PC-3 (cell line): ENCODE measurements around the gene OR2J2. TPM values are rescaled to one million over a fixed set of nuclear protein-coding genes. Genes with fewer than 3 reads are reported as not detected.
"Not testable (repeated sequence)": the region's sequence is repeated elsewhere in the genome, so short reads cannot be mapped to it uniquely, and the experiment has no call there.

Experiments
- ATAC-seq: fragments of 200-7000 bp; cut with Tn5 transposase; 2 replicates; pipeline ENCODE4 v1.9.1; 2020; ENCODE audit warnings: mild to moderate bottlenecking, moderate library complexity
- BruUV-seq: library from RNA; stranded (reverse); fragments of 400-500 nt; replicated peaks from 2 replicates; lab custom pipeline; 2021; lab: Mats Ljungman, UMichigan
- CTCF ChIA-PET: fragments of 300-600 bp; sonication (Branson Sonifier 250); formaldehyde crosslinking; loops from one replicate; lab custom pipeline; 2022; ENCODE audit warnings: antibody characterized with exemption; lab: Charles Lee
- POLR2A ChIA-PET: fragments of 300-600 bp; sonication (Branson Sonifier 250); formaldehyde crosslinking; loops from one replicate; lab custom pipeline; 2022; ENCODE audit warnings: antibody characterized with exemption; ENCODE audit not compliant: unreplicated experiment; lab: Charles Lee
- DNase-seq: peaks from one replicate; pipeline ENCODE4 v3.0.0-alpha.2; 2015
- H2AFZ ChIP-seq: fragments of 300-600 bp; sonication (generic); 2 replicates; pipeline ENCODE4 v1.6.0; 2016; ENCODE audit warnings: antibody characterized with exemption, low read length
- H3F3A ChIP-seq: fragments of 300-600 bp; sonication (generic); one replicate; pipeline ENCODE4 v1.6.0; 2017; ENCODE audit warnings: antibody characterized with exemption, low read length, control low read depth, mild to moderate bottlenecking; ENCODE audit not compliant: unreplicated experiment
- H3K27ac ChIP-seq: fragments of 300-600 bp; sonication (generic); 2 replicates; pipeline ENCODE4 v1.5.1; 2016; ENCODE audit warnings: mild to moderate bottlenecking, low read length
- H3K27me3 ChIP-seq: fragments of 300-600 bp; sonication (generic); 2 replicates; pipeline ENCODE4 v1.6.1; 2016; ENCODE audit warnings: low read length, mixed read lengths
- H3K36me3 ChIP-seq: fragments of 300-600 bp; sonication (generic); 2 replicates; pipeline ENCODE4 v1.6.1; 2016; ENCODE audit warnings: low read depth, mixed run types, low read length, mixed read lengths
- H3K4me1 ChIP-seq: fragments of 300-600 bp; sonication (generic); 2 replicates; pipeline ENCODE4 v1.5.1; 2016; ENCODE audit warnings: low read length; ENCODE audit not compliant: insufficient read depth
- H3K4me2 ChIP-seq: fragments of 300-600 bp; sonication (generic); 2 replicates; pipeline ENCODE4 v1.6.0; 2016; ENCODE audit warnings: low read length
- H3K4me3 ChIP-seq: fragments of 300-600 bp; sonication (generic); 2 replicates; pipeline ENCODE4 v1.5.1; 2016; ENCODE audit warnings: mild to moderate bottlenecking, low read length, mixed read lengths
- H3K79me2 ChIP-seq: fragments of 300-600 bp; sonication (generic); 2 replicates; pipeline ENCODE4 v1.6.1; 2017; ENCODE audit warnings: low read length, mixed read lengths
- H3K9ac ChIP-seq: fragments of 300-600 bp; sonication (generic); 2 replicates; pipeline ENCODE4 v1.6.0; 2016; ENCODE audit warnings: mild to moderate bottlenecking, low read length
- H3K9me2 ChIP-seq: fragments of 300-600 bp; sonication (generic); replicated peaks from 2 replicates; pipeline ENCODE4 v1.6.1; 2016; ENCODE audit warnings: mixed run types, low read length, mixed read lengths
- H3K9me3 ChIP-seq: fragments of 300-600 bp; sonication (generic); 2 replicates; pipeline ENCODE4 v1.6.1; 2016; ENCODE audit warnings: low read length, mixed read lengths
- H4K20me1 ChIP-seq: fragments of 300-600 bp; sonication (generic); 2 replicates; pipeline ENCODE4 v1.6.1; 2016; ENCODE audit warnings: low read length, mixed read lengths
- EZH2 ChIP-seq: fragments of 300-600 bp; sonication (generic); IDR thresholded peaks from one replicate; pipeline ENCODE4 v1.6.1; 2017; ENCODE audit warnings: antibody characterized with exemption, mild to moderate bottlenecking, low read length; ENCODE audit not compliant: unreplicated experiment
- EZH2phosphoT487 ChIP-seq: fragments of 300-600 bp; sonication (generic); IDR thresholded peaks from 2 replicates; pipeline ENCODE4 v1.6.1; 2018; ENCODE audit warnings: mild to moderate bottlenecking, antibody characterized with exemption, low read length, borderline replicate concordance
- intact Hi-C: fragments of 100-400 bp; cut with micrococcal nuclease; formaldehyde crosslinking; loops from 2 replicates; pipeline ENCODE4 v1.9.0; 2023
- total RNA-seq: library from RNA; depleted of rRNA; stranded (reverse); fragments of >200 nt; gene quantifications from 2 replicates; pipeline ENCODE4 v1.2.3, GENCODE V29; 2014; rRNA removed
- TF ChIP-seq, protein P1 (sequence below): fragments of 300-600 bp; sonication (generic); conservative IDR thresholded peaks from 2 replicates; pipeline ENCODE4 v1.5.1; 2017; ENCODE audit warnings: antibody characterized with exemption, low read depth, mild to moderate bottlenecking, low read length

The OR2J2 gene
- total RNA-seq, 1 experiment from 2014 or later, result not detected

GRCh38 chr6:29216528-29216927 is 45.8 kb downstream of the OR2J2 start:
- intact Hi-C loops, result no loop called here
- no peaks in the 10 kb centered on the region for H3F3A ChIP-seq
- no peaks in the 10 kb centered on the region for H3K36me3 ChIP-seq
- POLR2A ChIA-PET, result no interaction called here
- H2AFZ ChIP-seq, result no peak overlapping the region
- no peaks in the 10 kb centered on the region for H4K20me1 ChIP-seq
- no peak overlapping the region for H3K4me3 ChIP-seq
- no peak overlapping the region for H3K4me2 ChIP-seq
- no TSS peak for BruUV-seq
- TF ChIP-seq, protein P1, sequence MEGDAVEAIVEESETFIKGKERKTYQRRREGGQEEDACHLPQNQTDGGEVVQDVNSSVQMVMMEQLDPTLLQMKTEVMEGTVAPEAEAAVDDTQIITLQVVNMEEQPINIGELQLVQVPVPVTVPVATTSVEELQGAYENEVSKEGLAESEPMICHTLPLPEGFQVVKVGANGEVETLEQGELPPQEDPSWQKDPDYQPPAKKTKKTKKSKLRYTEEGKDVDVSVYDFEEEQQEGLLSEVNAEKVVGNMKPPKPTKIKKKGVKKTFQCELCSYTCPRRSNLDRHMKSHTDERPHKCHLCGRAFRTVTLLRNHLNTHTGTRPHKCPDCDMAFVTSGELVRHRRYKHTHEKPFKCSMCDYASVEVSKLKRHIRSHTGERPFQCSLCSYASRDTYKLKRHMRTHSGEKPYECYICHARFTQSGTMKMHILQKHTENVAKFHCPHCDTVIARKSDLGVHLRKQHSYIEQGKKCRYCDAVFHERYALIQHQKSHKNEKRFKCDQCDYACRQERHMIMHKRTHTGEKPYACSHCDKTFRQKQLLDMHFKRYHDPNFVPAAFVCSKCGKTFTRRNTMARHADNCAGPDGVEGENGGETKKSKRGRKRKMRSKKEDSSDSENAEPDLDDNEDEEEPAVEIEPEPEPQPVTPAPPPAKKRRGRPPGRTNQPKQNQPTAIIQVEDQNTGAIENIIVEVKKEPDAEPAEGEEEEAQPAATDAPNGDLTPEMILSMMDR, result no peak
- no peak for TF ChIP-seq EZH2phosphoT487
- no peak for TF ChIP-seq EZH2
- H3K4me1 ChIP-seq, result no peaks in the 10 kb centered on the region
- CTCF ChIA-PET, result no interaction called here
- DNase-seq (no peak), ATAC-seq (no peak)
- no peaks in the 10 kb centered on the region for H3K9me2 ChIP-seq
- no peak overlapping the region for H3K27ac ChIP-seq
- no peaks in the 10 kb centered on the region for H3K27me3 ChIP-seq
- no peaks in the 10 kb centered on the region for H3K79me2 ChIP-seq
- no peak overlapping the region for H3K9ac ChIP-seq
- no peaks in the 10 kb centered on the region for H3K9me3 ChIP-seq

- H3K4me1 ChIP-seq, POLR2A ChIA-PET, H3K36me3 ChIP-seq, intact Hi-C loops, BruUV-seq, CTCF ChIA-PET, H3K4me3 ChIP-seq, H3K79me2 ChIP-seq, H3K27me3 ChIP-seq, ATAC-seq, H4K20me1 ChIP-seq, H3K27ac ChIP-seq, H3K9me3 ChIP-seq, H3K4me2 ChIP-seq, DNase-seq, H2AFZ ChIP-seq, H3F3A ChIP-seq, H3K9ac ChIP-seq, H3K9me2 ChIP-seq: not testable (repeated sequence)
These were observed 46.5 kb downstream of the OR2J2 start for GRCh38 chr6:29217242-29217641.

DNA sequence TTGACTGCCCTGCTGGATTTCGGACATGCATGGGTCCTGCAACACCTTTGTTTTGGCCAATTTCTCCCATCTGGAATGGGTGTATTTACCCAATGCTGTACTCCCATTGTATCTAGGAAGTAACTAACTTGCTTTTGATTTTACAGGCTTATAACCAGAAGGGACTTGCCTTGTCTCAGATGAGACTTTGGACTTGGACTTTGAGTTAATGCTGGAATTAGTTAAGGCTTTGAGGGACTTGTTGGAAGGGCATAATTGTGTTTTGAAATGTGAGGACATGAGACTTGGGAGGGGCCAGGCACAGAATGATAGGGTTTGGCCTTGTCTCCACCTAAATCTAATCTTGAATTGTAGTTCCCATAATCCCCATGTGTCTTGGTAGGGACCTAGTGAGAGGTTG is 47.3 kb downstream of the OR2J2 start:
- CTCF ChIA-PET, BruUV-seq, H3F3A ChIP-seq: not testable (repeated sequence)

More for the DNA sequence above, 47.3 kb downstream of the OR2J2 start:
- H3K4me3 ChIP-seq, H3K9ac ChIP-seq, H3K27ac ChIP-seq, H3K27me3 ChIP-seq, H3K36me3 ChIP-seq, H3K9me3 ChIP-seq, H2AFZ ChIP-seq, H3K4me2 ChIP-seq, H3K79me2 ChIP-seq, H3K4me1 ChIP-seq, DNase-seq, POLR2A ChIA-PET, ATAC-seq, H4K20me1 ChIP-seq, H3K9me2 ChIP-seq, intact Hi-C loops: not testable (repeated sequence)

Other genes starting within 250 kb of the OR2J2 start
- gene TRIM27, start 246.9 kb upstream of the OR2J2 start, total RNA-seq, result 85.8 and 92.5 TPM in 2 replicates
- 0.04 and 0.40 TPM in 2 replicates for gene ZNF311, start 165.6 kb upstream of the OR2J2 start, total RNA-seq
- gene OR2W1, start 125.7 kb upstream of the OR2J2 start, total RNA-seq, result not detected in 2 replicates
- not detected in 2 replicates for gene OR2B3, start 83.6 kb upstream of the OR2J2 start, total RNA-seq
- gene OR2J1, start 71.4 kb upstream of the OR2J2 start, total RNA-seq, result not detected in 2 replicates
- 0.29 TPM in 1 of 2 replicates, not detected in the other for gene OR2J3, start 62.8 kb upstream of the OR2J2 start, total RNA-seq
- not detected in 2 replicates for gene OR14J1, start 130.8 kb downstream of the OR2J2 start, total RNA-seq
- gene OR5V1, start 198.0 kb downstream of the OR2J2 start, total RNA-seq, result not detected in 2 replicates
- not detected in 2 replicates for gene OR12D3, start 204.4 kb downstream of the OR2J2 start, total RNA-seq
- not detected in 2 replicates for gene OR12D2, start 224.7 kb downstream of the OR2J2 start, total RNA-seq
- not detected in 2 replicates for gene OR12D1, start 244.0 kb downstream of the OR2J2 start, total RNA-seq